CD14-positive monocyte (primary cell): ENCODE measurements around the gene ARL13B. TPM values are rescaled to one million over a fixed set of nuclear protein-coding genes. Genes with fewer than 3 reads are reported as not detected.

ENCODE experiments used
- DNase-seq, 3 donors: peaks; one replicate each; pipeline ENCODE4 v3.0.0-alpha.2; 2011 to 2022
- H2AFZ ChIP-seq: 2 replicates; pipeline ENCODE4 v1.6.0; 2012; ENCODE audit warnings: mild to moderate bottlenecking, low read depth, low read length, inconsistent platforms; ENCODE audit not compliant: insufficient read depth, poor library complexity, severe bottlenecking
- H3K27ac ChIP-seq, 2 donors: 1 replicate in 1 of 2; 2 replicates in 1 of 2; pipeline ENCODE4 v1.5.1; 2012 to 2013; ENCODE audit warnings: low read length in 2 of 2, control low read depth in 1 of 2, inconsistent platforms in 1 of 2, low read depth in 1 of 2, mild to moderate bottlenecking in 1 of 2
- H3K27me3 ChIP-seq, 2 donors: one replicate each; pipeline versions ENCODE4 v1.6.0 to v1.6.1; 2011 to 2013; ENCODE audit warnings: low read length in 2 of 2; ENCODE audit not compliant: control insufficient read depth in 2 of 2, insufficient read depth in 2 of 2
- H3K36me3 ChIP-seq, 2 donors: replicated peaks in 1 of 2; 1 replicate in 1 of 2; 2 replicates in 1 of 2; pipeline versions ENCODE4 v1.5.1 to v1.6.1; 2012 to 2013; ENCODE audit warnings: low read length in 2 of 2, control low read depth in 1 of 2, inconsistent platforms in 1 of 2, mild to moderate bottlenecking in 1 of 2; ENCODE audit not compliant: insufficient read depth in 2 of 2, control insufficient read depth in 1 of 2
- H3K4me1 ChIP-seq, 2 donors: 1 replicate in 1 of 2; 2 replicates in 1 of 2; pipeline versions ENCODE4 v1.5.1 to v1.6.1; 2012 to 2013; ENCODE audit warnings: low read length in 2 of 2, control low read depth in 1 of 2, inconsistent platforms in 1 of 2, mild to moderate bottlenecking in 1 of 2, moderate library complexity in 1 of 2; ENCODE audit not compliant: insufficient read depth in 2 of 2, control insufficient read depth in 1 of 2
- H3K4me2 ChIP-seq: replicated peaks from 2 replicates; pipeline ENCODE3; 2012; ENCODE audit warnings: low read length, moderate library complexity, mild to moderate bottlenecking; ENCODE audit not compliant: poor library complexity, severe bottlenecking; ENCODE audit errors: extremely low read depth
- H3K4me3 ChIP-seq, 3 experiments: fragments of 200-600 bp in 1 of 3; sonication (generic) in 1 of 3; replicated peaks in 1 of 3; 1 replicate in 2 of 3; 2 replicates in 1 of 3; pipeline ENCODE4 v1.5.1; 2011 to 2013; ENCODE audit warnings: low read length in 3 of 3, mild to moderate bottlenecking in 3 of 3, control low read depth in 2 of 3, low read depth in 2 of 3, inconsistent platforms in 1 of 3, moderate library complexity in 1 of 3
- H3K79me2 ChIP-seq: 2 replicates; pipeline ENCODE4 v1.6.0; 2012; ENCODE audit warnings: mild to moderate bottlenecking, control low read depth, inconsistent platforms, low read length, moderate library complexity; ENCODE audit not compliant: insufficient read depth
- H3K9ac ChIP-seq: 2 replicates; pipeline ENCODE4 v1.6.0; 2017; ENCODE audit warnings: low read length, mild to moderate bottlenecking; ENCODE audit not compliant: insufficient read depth, poor library complexity, severe bottlenecking
- H3K9me3 ChIP-seq, 2 donors: replicated peaks in 1 of 2; 1 replicate in 1 of 2; 2 replicates in 1 of 2; pipeline versions ENCODE4 v1.5.1 to v1.6.1; 2012 to 2013; ENCODE audit warnings: low read length in 2 of 2, control low read depth in 1 of 2; ENCODE audit not compliant: control insufficient read depth in 1 of 2, insufficient read depth in 1 of 2
- H4K20me1 ChIP-seq: 2 replicates; pipeline ENCODE4 v1.6.0; 2012; ENCODE audit warnings: mild to moderate bottlenecking, low read length, control low read depth, moderate library complexity; ENCODE audit not compliant: insufficient read depth
- H3K27ac Mint-ChIP-seq, 7 donors: one replicate each; pipeline ENCODE4 v1.8.0; 2020; ENCODE audit warnings: mild to moderate bottlenecking in 7 of 7, mixed read lengths in 7 of 7, moderate library complexity in 6 of 7, inconsistent platforms in 2 of 7
- H3K27me3 Mint-ChIP-seq, 3 donors: one replicate each; pipeline ENCODE4 v1.8.0; 2021 to 2022; ENCODE audit warnings: low read depth in 3 of 3, mild to moderate bottlenecking in 3 of 3, mixed read lengths in 3 of 3, moderate library complexity in 3 of 3, inconsistent platforms in 1 of 3
- H3K36me3 Mint-ChIP-seq, 2 donors: one replicate each; pipeline ENCODE4 v1.8.0; 2020; ENCODE audit warnings: mixed read lengths in 2 of 2, inconsistent platforms in 1 of 2, mild to moderate bottlenecking in 1 of 2
- H3K4me1 Mint-ChIP-seq: one replicate; pipeline ENCODE4 v1.8.0; 2020; ENCODE audit warnings: mild to moderate bottlenecking, mixed read lengths
- H3K4me3 Mint-ChIP-seq, 2 donors: one replicate each; pipeline ENCODE4 v1.8.0; 2020; ENCODE audit warnings: mild to moderate bottlenecking in 2 of 2, mixed read lengths in 2 of 2, moderate library complexity in 1 of 2
- H3K9me3 Mint-ChIP-seq, 7 donors: one replicate each; pipeline ENCODE4 v1.8.0; 2020 to 2022; ENCODE audit warnings: mixed read lengths in 7 of 7, mild to moderate bottlenecking in 6 of 7, moderate library complexity in 6 of 7, inconsistent platforms in 2 of 7
- CTCF ChIP-seq: fragments of 200-600 bp; IDR thresholded peaks from one replicate; pipeline ENCODE4 v1.8.0; 2022; ENCODE audit warnings: antibody characterized with exemption, mild to moderate bottlenecking
- whole genome bisulfite sequencing: methylation state at CpG from one replicate; pipeline ENCODE4 v1.1.5; 2013; ENCODE audit warnings: missing lambda C conversion rate; ENCODE audit not compliant: insufficient coverage; 5-methylcytosine and 5-hydroxymethylcytosine counted together
- intact Hi-C, 2 donors: fragments of 100-400 bp; cut with micrococcal nuclease; formaldehyde crosslinking; loops; one replicate each; pipeline versions ENCODE4 v1.15.0 to v1.15.1; 2023
- polyA plus RNA-seq, 3 donors: library from polyadenylated mRNA; depleted of rRNA in 1 of 3; unstranded in 2 of 3; stranded (reverse) in 1 of 3; fragments of 300-500 nt in 2 of 3; fragments of >200 nt in 1 of 3; fragmentation: Illumina TruSeq in 2 of 3; gene quantifications; 1 replicate in 2 of 3; 2 replicates in 1 of 3; pipeline ENCODE4 v1.2.3, GENCODE V29; 2012 to 2021

The ARL13B gene
- polyA plus RNA-seq, 3 donors: 0.97 to 3.8 (median 3.0) TPM

- Histone ChIP-seq H3K4me3 (no peak overlapping the region), H3K27ac (no peak overlapping the region), H3K4me1 (no peaks in the 10 kb centered on the region), H3K4me2 (no peak overlapping the region), H3K9ac (no peak overlapping the region), H3K36me3 (no peaks in the 10 kb centered on the region), H3K27me3 (no peaks in the 10 kb centered on the region), H4K20me1 (no peaks in the 10 kb centered on the region), H2AFZ (no peak overlapping the region), H3K79me2 (no peaks in the 10 kb centered on the region), H3K9me3 (no peaks in the 10 kb centered on the region)
- H3K4me1 Mint-ChIP-seq: no peaks in the 10 kb centered on the region
- no peaks in the 10 kb centered on the region for H3K27me3 Mint-ChIP-seq
- no peak for TF ChIP-seq CTCF
- H3K27ac Mint-ChIP-seq: no peak overlapping the region
- no peak overlapping the region for H3K4me3 Mint-ChIP-seq
- H3K9me3 Mint-ChIP-seq: no peaks in the 10 kb centered on the region
- no peaks in the 10 kb centered on the region for H3K36me3 Mint-ChIP-seq
- DNase-seq: no peak
- intact Hi-C loops: no loop called here
- 100% methylated on average over 3 of the region's 3 CpGs for WGBS
Observed at GRCh38 chr3:93989241-93989640, 9.3 kb downstream of the ARL13B start.

GRCh38 chr3:93991631-93992030, 11.7 kb downstream of the ARL13B start:
- H3K4me3 ChIP-seq: no peak overlapping the region
- no peaks in the 10 kb centered on the region for H3K9me3 ChIP-seq
- Mint-ChIP-seq H3K4me3 (no peak overlapping the region), H3K27ac (no peak overlapping the region), H3K9me3 (no peaks in the 10 kb centered on the region), H3K36me3 (peaks cover under 1% of the 10 kb centered on the region in 2 donors), H3K4me1 (no peaks in the 10 kb centered on the region), H3K27me3 (no peaks in the 10 kb centered on the region)
- H3K36me3 ChIP-seq: no peaks in the 10 kb centered on the region
- intact Hi-C loops: no loop called here
- H4K20me1 ChIP-seq: no peaks in the 10 kb centered on the region
- no peak overlapping the region for H3K4me2 ChIP-seq
- H3K27me3 ChIP-seq: no peaks in the 10 kb centered on the region
- TF ChIP-seq CTCF: no peak
- no peaks in the 10 kb centered on the region for H3K4me1 ChIP-seq
- H3K27ac ChIP-seq: no peak overlapping the region
- WGBS: no CpG with 5 or more reads among the region's 2 CpGs
- DNase-seq: no peak
- no peaks in the 10 kb centered on the region for H3K79me2 ChIP-seq
- no peak overlapping the region for H2AFZ ChIP-seq
- no peak overlapping the region for H3K9ac ChIP-seq
